ENCODE data around the gene ZNF654. TPM values are rescaled to one million over a fixed set of nuclear protein-coding genes. Genes with fewer than 3 reads are reported as not detected.
A peak's percentile ranks its signal among the peaks of the same experiment; 100 is the strongest.

ZNF654 gene
- total RNA-seq, 3 donors from 2014 or later: 15.4 to 26.3 (median 16.5) TPM

DNA sequence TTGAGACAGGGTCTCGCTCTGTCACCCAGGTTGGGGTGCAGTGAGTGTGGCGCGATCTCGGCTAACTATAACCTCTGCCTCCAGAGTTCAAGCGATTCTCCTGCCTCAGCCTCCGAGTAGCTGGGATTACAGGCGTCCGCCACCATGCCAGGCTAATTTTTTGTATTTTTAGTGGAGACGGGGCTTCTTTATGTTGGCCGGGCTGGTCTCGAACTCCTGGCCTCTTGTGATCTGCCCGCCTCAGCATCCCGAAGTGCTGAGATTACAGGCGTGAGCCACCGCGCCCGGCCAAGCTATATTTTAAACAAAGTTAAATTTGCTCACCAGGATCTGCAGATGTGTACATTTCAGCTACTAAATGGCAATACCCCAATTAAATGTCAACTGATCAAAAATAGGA lies 89.6 kb downstream of the ZNF654 start:
- no peak for DNase-seq (ENCODE audit: low spot score in 2 of 2)
- Histone ChIP-seq H3K27me3 (no peaks in the 10 kb centered on the region), H3K9me3 (no peaks in the 10 kb centered on the region), H3K27ac (no peak overlapping the region), H3K4me3 (peak overlapping the region; percentile 70 to 88 (median 74)), H3K4me1 (peaks cover 0 to 5% of the 10 kb centered on the region in 2 donors), H3K36me3 (no peaks in the 10 kb centered on the region)
- TF ChIP-seq POLR2A (IDR thresholded peaks at IDR 0.05): no peak
- TF ChIP-seq POLR2AphosphoS5 (IDR thresholded peaks at IDR 0.05): no peak
- TF ChIP-seq, protein P1, sequence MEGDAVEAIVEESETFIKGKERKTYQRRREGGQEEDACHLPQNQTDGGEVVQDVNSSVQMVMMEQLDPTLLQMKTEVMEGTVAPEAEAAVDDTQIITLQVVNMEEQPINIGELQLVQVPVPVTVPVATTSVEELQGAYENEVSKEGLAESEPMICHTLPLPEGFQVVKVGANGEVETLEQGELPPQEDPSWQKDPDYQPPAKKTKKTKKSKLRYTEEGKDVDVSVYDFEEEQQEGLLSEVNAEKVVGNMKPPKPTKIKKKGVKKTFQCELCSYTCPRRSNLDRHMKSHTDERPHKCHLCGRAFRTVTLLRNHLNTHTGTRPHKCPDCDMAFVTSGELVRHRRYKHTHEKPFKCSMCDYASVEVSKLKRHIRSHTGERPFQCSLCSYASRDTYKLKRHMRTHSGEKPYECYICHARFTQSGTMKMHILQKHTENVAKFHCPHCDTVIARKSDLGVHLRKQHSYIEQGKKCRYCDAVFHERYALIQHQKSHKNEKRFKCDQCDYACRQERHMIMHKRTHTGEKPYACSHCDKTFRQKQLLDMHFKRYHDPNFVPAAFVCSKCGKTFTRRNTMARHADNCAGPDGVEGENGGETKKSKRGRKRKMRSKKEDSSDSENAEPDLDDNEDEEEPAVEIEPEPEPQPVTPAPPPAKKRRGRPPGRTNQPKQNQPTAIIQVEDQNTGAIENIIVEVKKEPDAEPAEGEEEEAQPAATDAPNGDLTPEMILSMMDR (IDR thresholded peaks at IDR 0.05): no peak
- intact Hi-C loops (cut with DNase I; ENCODE audit: low total_unique reads): no loop called here

DNA sequence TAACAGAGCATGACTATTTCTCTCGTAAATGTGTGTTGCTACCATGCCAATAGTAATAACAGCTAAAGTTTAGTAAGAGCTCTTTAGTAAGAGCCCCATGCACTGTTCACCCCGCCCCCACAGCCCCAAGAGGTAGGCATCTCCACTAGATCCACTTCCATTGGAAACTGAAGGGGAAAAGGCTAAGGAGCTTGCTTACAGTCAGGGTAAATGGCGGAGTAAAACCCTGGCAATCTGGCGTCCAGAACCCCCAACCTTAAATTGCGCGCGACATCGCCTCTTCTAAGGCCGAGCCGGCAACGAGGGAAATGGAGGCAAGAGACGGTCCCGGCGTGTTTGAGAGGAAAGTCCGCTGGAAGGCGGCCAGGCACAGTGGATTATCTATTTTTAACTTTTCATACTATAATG lies 90.0 kb downstream of the ZNF654 start:
- Histone ChIP-seq H3K4me1 (peaks cover 0 to 5% of the 10 kb centered on the region in 2 donors), H3K36me3 (no peaks in the 10 kb centered on the region), H3K27me3 (no peaks in the 10 kb centered on the region), H3K27ac (peak overlapping the region in 1 of 2 donors; percentile 96), H3K9me3 (no peaks in the 10 kb centered on the region), H3K4me3 (peak overlapping the region; percentile 70 to 88 (median 74))
- intact Hi-C loops (cut with DNase I; ENCODE audit: low total_unique reads): no loop called here
- no peak for DNase-seq (ENCODE audit: low spot score in 2 of 2)
- TF ChIP-seq POLR2AphosphoS5 (IDR thresholded peaks at IDR 0.05) (no peak), POLR2A (IDR thresholded peaks at IDR 0.05) (no peak)
- TF ChIP-seq, protein P1 (IDR thresholded peaks at IDR 0.05): no peak

DNA sequence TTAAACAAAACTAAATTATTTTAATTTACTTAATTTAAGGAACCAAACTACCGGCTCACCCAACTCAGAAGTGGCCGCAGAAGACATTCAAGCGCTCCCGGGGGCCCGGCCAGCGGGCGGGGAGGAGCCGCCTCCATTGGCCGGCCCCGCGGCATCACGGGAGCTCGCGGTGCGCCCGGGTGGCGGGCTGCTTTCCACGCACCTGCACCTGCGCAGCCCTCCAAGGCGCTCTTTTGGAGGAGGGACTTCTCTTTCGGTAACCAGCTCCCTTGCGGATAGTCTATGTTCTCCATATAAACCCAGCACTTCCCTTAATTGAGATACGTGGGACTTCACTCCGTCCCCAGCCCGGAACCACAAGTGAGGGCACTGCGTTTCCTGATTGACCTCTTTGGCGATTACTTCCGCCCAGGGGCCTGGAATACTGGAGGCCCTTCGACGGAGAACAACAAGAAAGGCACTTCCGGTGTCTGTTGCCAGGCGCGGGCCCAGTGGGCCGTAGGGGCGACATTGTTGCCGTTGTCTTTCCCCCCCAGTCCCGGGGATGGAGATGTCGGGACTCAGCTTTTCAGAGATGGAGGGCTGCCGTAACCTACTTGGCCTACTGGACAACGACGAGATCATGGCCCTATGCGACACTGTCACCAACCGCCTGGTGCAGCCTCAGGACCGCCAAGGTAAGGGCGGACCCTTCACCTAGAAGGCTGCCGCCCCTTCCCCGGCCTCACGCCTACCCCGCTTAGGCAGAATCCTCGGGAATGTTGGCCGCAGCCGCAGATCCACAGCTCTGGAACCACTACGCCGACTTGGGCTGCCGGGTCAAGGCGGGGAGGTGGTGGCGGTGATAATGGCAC lies 90.7 kb downstream of the ZNF654 start, which contains the start of gene C3orf38:
TSS of gene C3orf38 (plus strand) at position 451 of the 854 bp plus-strand sequence. CDS start at position 545, 94 bp downstream.
- H3K4me1 ChIP-seq: peaks cover 0 to 5% of the 10 kb centered on the region in 2 donors
- no peaks in the 10 kb centered on the region for H3K27me3 ChIP-seq
- TF ChIP-seq POLR2AphosphoS5 (IDR thresholded peaks at IDR 0.05) (peak; percentile 78 to 90 (median 87)), POLR2A (IDR thresholded peaks at IDR 0.05) (peak; percentile 52)
- TF ChIP-seq, protein P1 (IDR thresholded peaks at IDR 0.05): peak in 1 of 3 donors; percentile 32
- peak; percentile 78 to 84 for DNase-seq (ENCODE audit: low spot score in 2 of 2)
- H3K9me3 ChIP-seq: no peaks in the 10 kb centered on the region
- H3K27ac ChIP-seq: peak within 1 kb of the TSS; percentile 94 to 96
- no peaks in the 10 kb centered on the region for H3K36me3 ChIP-seq
- peak within 1 kb of the TSS; percentile 70 to 88 (median 74) for H3K4me3 ChIP-seq
- intact Hi-C loops (cut with DNase I; ENCODE audit: low total_unique reads): no loop called here

DNA sequence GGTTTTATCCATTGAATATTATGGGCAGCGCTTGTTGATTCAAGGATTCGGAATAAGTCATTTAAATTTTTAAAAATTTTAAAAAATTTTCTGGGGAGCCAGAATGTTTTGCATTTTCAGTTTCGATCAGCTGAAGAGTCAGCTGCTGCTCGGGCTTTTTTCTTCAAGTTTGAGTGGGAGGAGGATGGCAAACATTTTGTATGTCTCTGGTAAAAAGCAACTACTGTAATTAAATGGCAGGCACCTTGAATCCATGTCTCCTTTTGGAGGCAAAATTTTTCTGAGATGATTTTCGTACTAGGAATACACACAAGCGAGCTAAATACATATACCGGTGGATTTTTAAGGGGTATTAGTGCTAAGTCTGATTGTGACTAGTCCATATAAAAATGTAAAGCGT lies 91.3 kb downstream of the ZNF654 start:
- H3K36me3 ChIP-seq: no peaks in the 10 kb centered on the region
- H3K4me3 ChIP-seq: peak overlapping the region; percentile 70 to 88 (median 74)
- intact Hi-C loops (cut with DNase I; ENCODE audit: low total_unique reads): no loop called here
- peaks cover 0 to 5% of the 10 kb centered on the region in 2 donors for H3K4me1 ChIP-seq
- no peaks in the 10 kb centered on the region for H3K27me3 ChIP-seq
- peak overlapping the region; percentile 94 to 96 for H3K27ac ChIP-seq
- no peak for DNase-seq (ENCODE audit: low spot score in 2 of 2)
- TF ChIP-seq POLR2AphosphoS5 (IDR thresholded peaks at IDR 0.05): no peak
- TF ChIP-seq, protein P1 (IDR thresholded peaks at IDR 0.05): no peak
- no peak for TF ChIP-seq POLR2A (IDR thresholded peaks at IDR 0.05)
- no peaks in the 10 kb centered on the region for H3K9me3 ChIP-seq

DNA sequence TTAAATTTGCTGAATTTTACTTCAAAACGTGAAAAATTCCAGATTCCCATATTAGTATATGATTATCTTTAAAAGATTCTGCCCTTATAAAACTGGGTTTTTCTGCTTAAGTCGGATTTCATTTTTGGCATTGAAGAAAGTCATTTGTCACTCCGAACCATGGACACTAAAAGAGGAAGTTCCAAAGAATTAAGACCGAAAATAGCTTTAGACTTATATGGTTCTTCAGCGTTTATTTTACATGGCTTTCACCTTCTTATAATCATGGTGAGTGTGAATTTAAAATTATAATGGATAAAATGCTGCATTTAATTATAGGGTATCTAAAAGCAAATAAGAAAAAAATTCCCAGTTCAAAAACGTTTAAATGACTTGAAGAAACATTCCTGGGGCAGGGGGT lies 91.8 kb downstream of the ZNF654 start:
- TF ChIP-seq POLR2AphosphoS5 (IDR thresholded peaks at IDR 0.05) (no peak), POLR2A (IDR thresholded peaks at IDR 0.05) (no peak)
- Histone ChIP-seq H3K27me3 (no peaks in the 10 kb centered on the region), H3K36me3 (no peaks in the 10 kb centered on the region), H3K27ac (no peak overlapping the region), H3K4me1 (peaks cover 0 to 5% of the 10 kb centered on the region in 2 donors), H3K4me3 (peak overlapping the region; percentile 70 to 88 (median 74)), H3K9me3 (no peaks in the 10 kb centered on the region)
- intact Hi-C loops (cut with DNase I; ENCODE audit: low total_unique reads): no loop called here
- no peak for DNase-seq (ENCODE audit: low spot score in 2 of 2)

All from breast epithelium (tissue), 4 donors.